GM21423 (cell line): ENCODE data around the gene CPE.

Source experiments
- ATAC-seq: cut with Tn5 transposase; IDR thresholded peaks from one replicate; pipeline ENCODE4 v1.9.1; 2021; ENCODE audit warnings: mild to moderate bottlenecking, moderate library complexity; ENCODE audit not compliant: unreplicated experiment

Gene CPE

DNA sequence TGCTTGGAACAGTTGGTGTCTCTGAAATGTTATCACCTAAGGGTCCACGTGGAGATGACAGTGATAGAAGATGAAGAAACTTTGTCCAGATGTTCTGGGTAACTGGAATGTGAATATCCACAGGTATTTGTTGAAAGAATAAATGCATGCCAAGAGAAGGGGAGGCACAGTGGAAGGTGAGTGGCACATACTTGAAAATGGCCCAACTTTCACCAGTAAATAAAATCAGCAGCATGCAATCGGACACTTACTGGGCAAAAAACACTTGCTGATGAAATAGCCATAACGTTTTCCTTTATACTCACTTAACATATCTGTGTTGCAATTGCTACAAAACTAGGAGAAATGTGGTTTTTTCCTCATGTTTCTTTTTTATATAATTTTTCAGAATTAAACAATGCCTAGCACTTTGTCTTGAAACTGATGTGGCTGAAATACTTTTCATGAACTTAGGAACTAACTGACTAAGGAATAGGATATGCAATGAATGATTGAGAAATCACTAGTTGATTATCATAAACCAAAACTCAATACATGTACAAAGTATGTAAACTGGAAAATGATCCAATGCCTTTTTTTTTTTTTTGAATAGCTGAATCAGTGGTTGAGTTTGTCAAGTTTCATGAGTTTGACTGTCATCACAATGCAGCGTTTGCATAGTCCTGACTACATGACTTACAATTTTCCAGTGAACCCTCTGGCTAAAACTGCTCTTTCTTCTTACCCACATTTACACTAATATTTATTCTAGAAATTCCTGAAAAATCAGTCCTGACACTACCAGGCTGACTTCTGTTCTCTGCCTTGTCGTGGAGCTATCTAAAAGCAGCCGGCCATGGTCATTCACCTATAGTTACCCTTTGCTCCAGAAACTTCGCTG lies 127.4 kb downstream of the CPE start:
- ATAC-seq = no peak

DNA sequence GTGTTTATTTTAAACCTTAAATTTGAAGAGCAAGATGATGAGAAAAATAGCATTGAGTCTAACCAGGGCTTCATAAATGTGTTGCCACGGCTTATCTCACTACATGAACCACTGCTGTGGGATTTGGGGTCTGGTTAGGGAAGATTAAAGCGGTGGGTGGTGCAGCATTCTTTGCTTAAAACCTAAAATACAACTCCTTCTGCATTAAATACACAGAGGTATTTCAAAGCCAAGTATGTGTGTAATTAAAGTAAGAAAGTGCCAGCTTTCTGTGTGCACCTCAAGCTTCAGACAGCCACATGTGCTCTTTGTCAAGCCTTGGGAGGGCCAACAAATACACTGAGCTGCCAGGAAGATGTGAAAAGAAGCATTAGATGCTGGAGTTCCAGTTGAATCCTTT lies 128.0 kb downstream of the CPE start:
- no peak for ATAC-seq

DNA sequence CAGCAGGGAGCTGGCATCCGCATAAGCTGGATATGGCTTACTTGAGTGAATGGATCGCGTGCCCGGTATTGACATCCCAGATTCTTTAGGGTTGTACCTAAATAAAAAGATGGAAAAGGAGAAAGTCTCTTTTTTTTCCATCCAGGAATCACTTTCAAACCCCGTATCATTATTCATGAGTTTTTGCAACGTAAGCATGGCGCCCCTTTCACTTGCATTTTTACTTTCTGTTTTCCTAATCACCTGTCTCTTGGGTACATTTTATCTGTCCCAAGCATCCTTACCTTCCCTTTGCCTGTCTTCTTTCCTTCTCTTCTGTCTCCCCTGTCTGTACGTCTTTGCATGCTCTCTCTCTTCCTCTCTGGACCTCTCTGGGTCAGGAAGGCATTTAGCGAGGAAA lies 128.6 kb downstream of the CPE start:
- no peak for ATAC-seq

DNA sequence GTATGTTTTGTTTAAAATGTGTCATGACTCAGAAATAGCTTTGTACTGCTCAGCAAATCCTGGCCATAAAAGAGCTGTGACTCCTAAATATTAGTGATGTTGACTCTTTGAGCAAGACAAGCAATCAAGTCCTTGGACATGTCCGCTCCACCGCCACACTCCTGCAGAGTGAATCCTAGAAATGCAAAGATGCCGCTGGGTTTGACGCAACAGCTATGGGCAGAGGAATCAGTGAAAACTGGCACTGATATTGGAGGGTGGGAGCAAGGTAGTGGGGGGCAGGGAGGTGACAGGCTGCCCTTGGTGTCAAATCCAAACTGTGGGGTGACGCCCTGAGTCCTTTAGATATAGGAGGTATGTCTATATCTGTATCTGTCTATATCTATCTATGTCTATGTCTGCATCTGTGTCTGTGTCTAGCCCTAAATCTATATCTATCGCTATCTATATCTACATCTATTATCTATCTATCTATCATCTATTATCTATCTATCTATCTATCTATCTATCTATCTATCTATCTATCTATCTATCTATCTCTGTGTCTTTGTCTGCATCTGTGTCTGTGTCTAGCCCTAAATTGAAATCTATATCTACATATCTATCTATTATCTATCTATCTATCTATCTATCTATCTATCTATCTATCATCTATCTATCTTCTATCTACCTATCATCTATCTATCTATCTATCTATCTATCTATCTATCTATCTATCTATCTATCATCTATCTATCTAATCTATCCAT lies 129.7 kb downstream of the CPE start:
- no peak for ATAC-seq

DNA sequence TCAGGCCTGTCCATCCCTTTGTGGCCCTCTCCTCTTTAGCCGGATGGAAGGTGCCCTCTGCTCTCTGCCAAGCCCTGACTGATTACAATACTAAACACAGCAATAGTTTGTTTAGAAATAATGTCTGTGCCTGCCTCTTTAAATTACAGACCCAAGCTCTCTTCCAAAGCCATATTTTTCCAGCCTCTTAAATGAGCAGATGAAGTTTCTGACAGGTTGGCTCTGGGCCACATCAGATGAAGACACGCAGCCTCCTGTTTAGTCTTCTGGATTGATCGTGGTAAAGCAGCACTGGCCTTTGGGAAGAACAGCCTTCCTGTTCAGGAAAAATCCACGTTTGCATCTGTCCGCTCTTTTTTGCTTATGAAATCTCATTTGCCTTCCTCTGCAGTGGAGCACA lies 133.6 kb downstream of the CPE start:
- no peak for ATAC-seq

DNA sequence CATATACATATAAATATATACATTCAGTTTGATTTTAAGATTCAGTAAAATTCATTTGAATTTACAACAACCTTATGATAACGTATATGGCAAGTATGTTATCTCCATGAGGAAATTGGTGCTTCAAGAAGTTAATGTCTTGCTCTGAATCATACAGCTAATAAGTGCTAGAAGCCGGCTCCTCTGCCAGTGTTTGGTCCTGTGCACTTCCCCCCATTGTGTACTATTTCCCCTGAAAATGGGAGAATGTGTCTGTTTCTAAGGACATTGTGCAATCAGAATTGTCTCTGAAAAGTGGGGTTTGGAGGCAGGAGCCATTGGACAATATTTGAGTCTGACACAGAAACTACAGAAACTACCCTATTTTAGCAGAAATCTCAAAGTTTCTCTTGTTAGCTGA lies 135.9 kb downstream of the CPE start:
- ATAC-seq = no peak

DNA sequence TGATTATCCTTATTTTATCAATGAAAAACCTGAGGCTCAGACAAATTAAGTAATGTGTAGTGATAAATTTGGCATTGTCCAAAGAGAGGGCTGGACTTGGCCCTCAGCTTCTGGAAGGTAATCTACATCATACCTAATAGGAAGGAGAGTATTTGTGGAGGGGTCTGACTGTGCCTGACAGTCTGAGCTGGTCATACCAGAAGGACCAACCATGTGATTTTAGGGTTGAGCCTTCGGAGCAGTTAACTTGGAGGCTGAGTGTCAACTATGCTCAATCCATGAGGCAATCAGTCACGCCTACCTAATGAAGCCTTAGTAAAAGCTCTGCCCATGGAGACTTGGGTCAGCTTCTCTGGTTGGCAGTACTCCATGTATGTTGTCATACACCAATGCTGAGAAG lies 136.4 kb downstream of the CPE start:
- no peak for ATAC-seq

DNA sequence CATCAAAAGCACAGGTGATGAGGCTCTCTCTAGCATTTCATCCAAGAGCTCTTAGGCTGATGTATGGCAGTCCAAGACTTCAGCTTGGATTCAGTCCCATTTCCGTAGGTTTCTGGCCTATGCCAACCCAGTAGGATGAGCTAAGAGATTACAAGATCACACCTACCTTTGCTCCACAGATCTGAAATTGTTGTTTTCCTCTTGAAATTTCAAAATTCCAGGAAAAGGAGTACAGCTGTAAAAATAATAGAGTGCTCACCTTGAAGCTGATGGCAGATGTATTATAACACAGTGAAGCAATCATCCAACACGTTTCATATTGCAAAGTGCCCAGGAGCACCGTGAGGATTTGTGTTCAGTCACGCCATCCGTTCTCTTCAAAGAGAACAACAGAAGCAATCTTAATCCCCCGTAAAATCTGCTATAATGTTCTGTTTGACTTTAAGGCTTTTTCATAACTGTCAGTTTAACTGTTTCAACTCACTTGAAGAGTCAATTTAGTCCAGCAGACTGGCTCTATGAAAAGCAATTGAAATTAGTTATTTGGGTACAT lies 137.5 kb downstream of the CPE start:
- no peak for ATAC-seq

DNA sequence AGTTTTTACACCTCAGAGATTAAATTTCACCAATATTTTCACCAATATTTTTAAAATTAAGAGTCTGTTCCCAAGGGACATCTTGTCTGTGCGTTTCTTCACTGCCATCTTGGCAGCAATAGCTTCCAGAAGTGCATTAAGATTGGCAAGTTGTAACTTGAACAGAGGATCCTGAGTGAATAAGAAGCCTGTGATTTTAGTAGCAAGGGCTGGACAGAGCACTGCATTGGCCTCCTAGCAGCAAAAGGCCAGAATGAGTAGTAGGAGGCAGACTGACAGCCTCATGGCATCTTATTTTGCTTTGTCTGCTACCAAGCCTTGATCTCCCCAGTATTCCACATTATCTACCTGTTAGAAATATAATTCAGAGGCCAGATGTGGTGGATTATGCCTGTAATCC lies 138.4 kb downstream of the CPE start:
- ATAC-seq = no peak

DNA sequence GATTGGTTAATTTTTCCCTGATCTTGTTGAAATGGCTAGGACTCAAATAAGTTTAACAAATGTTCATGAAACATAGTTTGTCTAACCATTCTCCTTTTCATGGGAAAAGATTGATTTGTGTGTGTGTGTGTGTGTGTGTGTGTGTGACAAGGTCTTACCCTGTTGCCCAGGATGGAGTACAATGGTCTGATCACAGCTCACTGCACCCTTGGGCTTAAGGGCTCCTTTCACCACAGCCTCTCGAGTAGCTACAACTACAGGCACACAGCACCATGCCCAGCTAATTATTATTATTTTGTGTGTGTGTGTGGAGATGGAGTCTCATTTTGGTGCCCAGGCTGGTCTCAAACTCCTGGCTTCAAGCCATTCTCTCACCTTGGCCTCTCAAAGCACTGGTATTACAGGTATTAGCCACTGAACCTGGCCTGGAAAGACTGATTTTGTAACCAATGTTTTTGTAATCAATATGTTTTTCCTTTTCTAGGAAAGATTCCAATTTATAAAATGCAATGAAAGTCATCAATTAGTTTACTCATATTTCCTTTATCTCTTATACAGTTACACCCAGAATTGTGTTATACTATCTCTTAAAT lies 139.3 kb downstream of the CPE start:
- no peak for ATAC-seq

DNA sequence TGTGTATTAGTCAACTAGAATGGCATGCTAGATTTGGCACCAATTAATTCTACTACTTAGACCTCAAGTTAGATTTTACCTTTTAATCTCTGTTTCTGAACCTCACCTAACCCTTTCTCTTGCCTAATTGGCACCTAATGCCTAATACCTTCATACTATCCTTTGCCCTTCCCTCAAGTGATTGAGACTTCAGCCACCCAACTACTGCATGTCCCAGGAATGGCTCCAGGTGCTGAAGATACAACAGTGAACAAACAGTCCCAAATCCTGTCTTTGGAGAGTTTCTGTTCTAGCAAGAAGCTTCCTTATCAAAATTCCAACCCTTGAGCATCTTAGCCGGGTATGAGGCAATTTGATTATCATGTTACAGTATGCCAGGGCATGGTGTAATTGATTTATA lies 139.9 kb downstream of the CPE start:
- no peak for ATAC-seq

DNA sequence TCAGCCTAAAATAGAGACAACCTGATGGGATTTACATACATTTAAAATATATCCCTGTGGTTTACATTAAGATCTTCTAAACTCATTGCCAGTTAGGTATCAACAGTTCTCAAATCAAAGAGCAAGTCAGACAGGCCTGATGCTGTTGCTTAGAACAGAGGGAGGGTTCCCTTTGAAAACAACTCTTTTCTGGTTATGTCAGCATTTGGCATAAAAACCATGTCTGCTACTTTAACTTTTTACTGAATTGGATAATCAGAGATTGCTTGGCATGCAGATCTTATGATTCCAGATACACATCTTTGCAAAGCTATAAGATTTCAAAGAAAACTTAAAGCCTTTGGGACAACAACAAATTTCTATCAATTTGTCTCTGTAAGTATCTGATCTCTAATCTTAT lies 140.8 kb downstream of the CPE start:
- no peak for ATAC-seq

DNA sequence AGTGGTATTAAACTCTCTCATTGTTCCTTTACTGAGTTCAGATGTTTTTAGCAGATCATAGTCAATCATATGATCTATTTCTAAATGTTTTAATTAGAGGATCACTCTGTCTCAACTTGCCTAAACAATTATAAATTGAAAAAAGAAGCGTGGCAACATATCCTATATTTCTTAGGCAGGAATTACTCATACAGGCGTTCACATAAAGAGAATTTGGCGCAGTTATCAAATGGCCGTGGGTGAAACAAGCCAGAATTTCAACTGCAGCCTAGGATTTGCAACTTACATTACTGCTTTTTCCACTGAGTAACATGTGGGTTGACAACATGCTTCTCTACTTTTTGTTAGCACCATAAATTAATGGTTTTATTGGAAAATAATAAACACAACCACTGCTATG lies 141.3 kb downstream of the CPE start:
- ATAC-seq = no peak

DNA sequence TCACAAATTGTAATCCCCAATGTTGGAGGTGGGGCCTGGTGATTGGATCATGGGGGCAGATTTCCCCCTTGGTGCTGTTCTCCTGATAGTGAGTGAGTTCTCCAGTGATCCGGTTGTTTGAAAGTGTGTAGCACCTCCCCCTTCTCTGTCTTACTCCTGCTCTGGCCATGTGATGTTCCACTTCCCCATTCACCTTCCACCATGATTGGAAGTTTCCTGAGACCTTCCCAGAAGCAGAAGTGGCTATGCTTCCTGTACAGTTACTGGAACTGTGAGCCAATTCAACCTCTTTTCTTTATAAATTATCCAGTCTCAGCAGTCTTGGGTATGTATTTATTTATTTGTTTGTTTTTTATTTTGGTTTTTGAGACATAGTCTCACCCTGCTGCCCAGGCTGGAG lies 143.2 kb downstream of the CPE start:
- ATAC-seq = no peak

DNA sequence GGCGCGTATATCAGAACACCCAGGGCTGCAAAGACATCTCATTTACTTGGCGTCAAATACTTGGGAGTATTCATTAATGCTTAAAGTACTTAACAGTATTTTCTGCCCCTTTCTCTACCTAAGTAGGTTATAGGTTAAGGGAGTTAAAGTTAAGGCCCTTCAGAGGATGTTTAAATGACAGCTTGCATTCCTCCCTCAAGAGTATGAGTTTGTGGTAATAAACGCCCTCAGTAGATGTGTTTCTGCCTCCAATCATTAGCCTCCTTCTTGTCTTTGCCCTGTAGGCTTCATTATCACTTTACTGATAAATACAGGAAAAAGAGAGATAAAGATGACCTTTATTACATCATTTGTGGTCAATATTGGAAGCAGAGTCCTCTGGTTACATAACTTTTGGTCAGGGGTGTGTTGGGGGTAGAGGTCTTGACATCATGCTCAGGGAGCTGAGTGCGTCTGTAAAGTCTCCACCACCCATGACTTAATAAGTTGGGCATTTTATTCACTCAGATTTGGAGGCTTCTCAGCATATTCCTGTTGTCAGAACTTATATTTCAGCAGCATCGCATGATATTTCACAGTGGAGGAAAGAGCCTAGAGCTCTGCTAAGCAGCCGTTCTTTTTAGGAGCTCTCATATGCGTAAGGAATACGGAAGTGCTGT lies 145.9 kb downstream of the CPE start:
- no peak for ATAC-seq

DNA sequence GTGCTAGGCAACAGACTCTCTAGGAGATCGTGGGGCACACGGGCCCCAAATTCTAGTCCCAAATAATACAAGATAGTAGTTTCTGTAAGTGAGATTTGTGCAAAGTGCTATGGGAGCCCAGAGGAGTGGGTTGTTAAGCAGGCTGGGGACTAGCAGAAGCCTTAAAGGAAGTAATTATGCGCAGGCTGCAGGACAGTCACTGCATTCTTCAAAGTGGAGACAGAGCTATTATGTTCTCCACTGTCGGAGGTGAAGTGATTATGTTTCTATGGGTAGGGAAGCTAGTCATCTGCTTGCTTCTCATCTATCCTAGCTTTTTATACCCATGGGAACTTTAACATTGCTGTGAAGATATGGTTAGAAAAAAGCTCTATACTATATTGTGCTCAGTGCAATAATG lies 154.2 kb downstream of the CPE start:
- ATAC-seq = no peak

DNA sequence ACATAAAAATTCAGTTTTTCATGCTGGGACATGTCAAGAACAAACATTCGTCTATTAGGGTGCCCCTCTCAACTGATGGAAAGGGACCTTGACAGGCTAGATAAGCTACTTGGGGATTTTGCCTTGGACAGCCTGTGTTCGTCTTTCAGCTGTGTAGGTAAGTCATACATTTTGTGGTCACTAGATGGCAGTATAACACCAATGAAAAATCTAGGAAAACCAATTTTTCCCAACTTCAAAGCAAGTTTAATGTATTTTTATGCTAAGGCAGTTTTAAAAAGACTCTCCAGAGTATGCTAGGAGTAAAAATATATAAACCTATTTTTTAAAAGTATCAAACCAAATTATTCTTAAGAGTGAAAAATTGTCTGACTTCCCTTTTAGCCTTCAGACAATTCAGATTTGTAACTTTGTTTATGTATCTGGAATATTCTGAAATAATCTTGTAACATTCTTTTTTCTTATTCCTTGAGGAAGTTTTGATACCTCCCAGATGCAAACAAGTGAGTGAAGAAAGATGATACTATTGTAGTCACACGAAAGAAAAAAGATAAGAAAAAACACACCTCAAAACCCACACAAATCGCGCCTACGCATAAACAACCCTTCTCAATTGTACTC lies 158.3 kb downstream of the CPE start:
- peak; percentile 77 for ATAC-seq

DNA sequence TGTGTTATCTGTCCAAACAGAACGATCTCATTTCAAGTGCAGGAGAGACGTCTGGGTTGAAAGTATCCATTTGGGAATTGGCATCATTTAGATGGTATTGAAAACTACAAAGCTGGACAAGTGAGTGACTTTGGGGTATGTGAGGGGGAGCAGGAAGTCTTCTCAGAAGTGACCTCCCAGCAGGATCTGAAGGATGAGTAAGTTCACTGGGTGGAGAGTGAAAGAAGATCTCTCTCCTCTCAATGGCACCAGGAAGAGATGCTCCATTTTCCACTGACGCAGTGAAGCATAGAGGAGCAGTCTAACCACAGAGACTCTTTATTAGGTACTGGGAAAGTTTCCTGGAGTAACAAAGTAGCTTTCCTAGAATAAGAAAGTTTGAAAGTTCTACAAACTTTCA lies 161.0 kb downstream of the CPE start:
- no peak for ATAC-seq

DNA sequence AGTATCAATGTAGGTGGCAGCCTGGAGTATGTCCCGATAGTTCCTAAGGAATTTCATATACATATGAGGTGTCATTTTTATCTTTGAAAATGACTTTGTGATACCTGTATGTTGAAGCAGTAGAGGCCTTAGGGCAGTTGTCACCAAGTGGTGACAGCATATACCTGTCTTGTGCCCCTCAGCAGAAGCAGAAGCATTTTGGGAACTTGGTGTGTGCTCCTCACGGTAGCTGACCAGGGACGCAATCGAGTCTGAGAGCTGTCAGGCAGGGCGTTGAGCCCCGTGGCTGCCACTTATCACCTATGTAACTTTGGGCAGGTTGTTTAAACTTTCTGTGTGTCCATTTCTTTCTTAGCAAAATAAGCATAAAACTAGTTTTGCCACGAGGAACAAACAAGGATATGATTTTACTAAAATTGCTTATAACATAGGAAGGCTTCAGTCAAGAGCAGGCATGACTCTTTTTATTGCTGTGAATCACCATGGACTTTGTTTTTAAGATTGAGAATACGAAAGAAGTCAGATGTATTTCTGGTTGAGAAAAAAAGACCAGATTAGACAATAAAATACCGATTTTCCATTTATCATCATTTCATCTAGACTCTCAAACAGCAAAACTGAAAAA lies 161.5 kb downstream of the CPE start:
- ATAC-seq = no peak

DNA sequence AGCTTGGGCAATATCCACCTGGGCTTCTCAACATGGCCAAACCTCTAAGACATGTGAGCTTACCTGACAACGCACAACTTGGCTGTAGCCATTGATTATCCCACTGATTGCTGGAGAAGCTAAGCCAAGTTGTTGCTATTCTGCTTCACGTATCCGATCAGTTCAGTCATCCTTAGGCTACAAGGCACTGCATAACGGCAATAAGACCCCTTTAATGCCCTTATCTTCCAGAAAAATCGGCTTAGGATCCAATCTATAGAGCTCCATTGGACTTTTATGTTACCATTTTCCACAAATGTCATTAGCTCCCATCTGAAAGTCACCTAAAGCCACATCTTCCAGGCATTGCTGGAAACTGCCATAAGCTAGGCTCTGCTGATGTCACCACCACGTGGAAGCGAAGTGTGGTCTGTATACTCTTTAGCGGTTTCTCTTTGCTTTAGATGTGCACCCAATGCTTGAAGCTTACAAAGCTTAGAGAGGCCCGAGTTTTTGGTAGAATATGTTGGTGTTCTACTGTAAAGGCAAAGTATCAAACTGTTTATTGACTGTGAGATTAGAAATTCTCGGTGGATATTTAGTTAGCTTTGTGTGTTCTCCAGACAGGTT lies 163.1 kb downstream of the CPE start:
- no peak for ATAC-seq
